Neural crest cell (in vitro differentiated cells): ENCODE data around the gene CGNL1. TPM values are rescaled to one million over a fixed set of nuclear protein-coding genes. Genes with fewer than 3 reads are reported as not detected.

Source experiments
- DNase-seq: peaks from one replicate; pipeline ENCODE4 v3.0.0; 2021; ENCODE audit warnings: low read depth, mixed read lengths, low spot score
- H3K27ac Mint-ChIP-seq: one replicate; pipeline ENCODE4 v1.8.0; 2021; ENCODE audit warnings: mild to moderate bottlenecking, mixed read lengths; ENCODE audit not compliant: unreplicated experiment
- H3K27me3 Mint-ChIP-seq: 2 replicates; pipeline ENCODE4 v1.8.0; 2021; ENCODE audit warnings: low read depth, mild to moderate bottlenecking, mixed read lengths
- H3K36me3 Mint-ChIP-seq: 2 replicates; pipeline ENCODE4 v1.8.0; 2021; ENCODE audit warnings: low read depth, mild to moderate bottlenecking, mixed read lengths
- H3K4me1 Mint-ChIP-seq: 2 replicates; pipeline ENCODE4 v1.8.0; 2021; ENCODE audit warnings: mixed read lengths
- H3K4me3 Mint-ChIP-seq: one replicate; pipeline ENCODE4 v1.8.0; 2021; ENCODE audit warnings: mild to moderate bottlenecking, mixed read lengths
- H3K9me3 Mint-ChIP-seq: 2 replicates; pipeline ENCODE4 v1.8.0; 2021; ENCODE audit warnings: mixed read lengths
- CTCF ChIP-seq: fragments of 200-600 bp; sonication (generic); conservative IDR thresholded peaks from 2 replicates; pipeline ENCODE4 v1.5.0; 2021; ENCODE audit warnings: antibody characterized with exemption, mild to moderate bottlenecking
- total RNA-seq: library from RNA; stranded (reverse); gene quantifications from 2 replicates; pipeline ENCODE4 v1.2.1, GENCODE V29; 2021

CGNL1 gene
- total RNA-seq, 1 donor from 2014 or later = 1.2 TPM

DNA sequence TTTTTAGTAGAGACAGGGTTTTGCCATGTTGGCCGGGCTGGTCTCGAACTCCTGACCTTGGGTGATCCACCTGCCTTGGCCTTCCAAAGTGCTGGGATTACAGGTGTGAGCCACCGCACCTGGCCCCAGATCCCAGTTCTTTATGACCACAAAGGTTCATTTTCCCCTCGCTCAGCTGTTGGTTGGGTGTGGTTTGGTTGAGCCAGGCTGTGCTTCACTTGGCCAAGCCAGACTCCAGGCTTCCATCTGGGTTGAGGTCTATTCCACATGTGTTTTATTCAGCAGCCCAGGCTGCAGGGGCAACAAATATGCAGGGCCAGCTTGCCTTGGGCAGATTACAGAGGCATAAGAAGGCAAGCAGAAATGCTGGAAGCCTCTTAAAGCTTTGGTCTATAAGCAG is 13.7 kb downstream of the CGNL1 start:
- peaks cover 23% of the 10 kb centered on the region for H3K4me1 Mint-ChIP-seq
- H3K36me3 Mint-ChIP-seq = no peaks in the 10 kb centered on the region
- no peak for TF ChIP-seq CTCF
- H3K9me3 Mint-ChIP-seq = no peaks in the 10 kb centered on the region
- no peak overlapping the region for H3K27ac Mint-ChIP-seq
- H3K27me3 Mint-ChIP-seq = no peaks in the 10 kb centered on the region
- no peak for DNase-seq
- no peak overlapping the region for H3K4me3 Mint-ChIP-seq

GRCh38 chr15:57390583-57390982 is 14.3 kb downstream of the CGNL1 start:
- no peaks in the 10 kb centered on the region for H3K36me3 Mint-ChIP-seq
- H3K27ac Mint-ChIP-seq = no peak overlapping the region
- DNase-seq = no peak
- no peak for TF ChIP-seq CTCF
- H3K9me3 Mint-ChIP-seq = no peaks in the 10 kb centered on the region
- no peak overlapping the region for H3K4me3 Mint-ChIP-seq
- H3K27me3 Mint-ChIP-seq = no peaks in the 10 kb centered on the region
- H3K4me1 Mint-ChIP-seq = peaks cover 29% of the 10 kb centered on the region

DNA sequence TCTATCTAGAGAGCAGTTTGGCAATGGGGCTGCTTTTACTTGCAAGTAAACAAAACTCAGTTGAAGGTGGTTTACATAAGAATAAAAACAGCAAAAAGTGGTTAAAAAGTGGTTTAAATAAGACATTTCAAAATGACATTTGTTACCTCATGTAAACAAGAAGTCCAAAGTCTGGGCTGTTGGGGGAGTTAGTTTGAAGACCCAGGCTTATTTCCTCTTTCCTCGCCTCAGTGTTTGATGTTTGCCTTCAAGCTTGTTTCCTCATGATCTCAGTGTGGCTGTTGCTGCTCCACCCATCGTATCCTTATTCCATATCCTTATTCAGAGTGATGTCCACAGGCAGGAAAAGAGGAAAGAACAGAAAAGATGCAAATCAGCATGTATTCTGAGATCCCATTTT is 15.2 kb downstream of the CGNL1 start:
- DNase-seq = no peak
- Mint-ChIP-seq H3K9me3 (no peaks in the 10 kb centered on the region), H3K27ac (no peak overlapping the region), H3K4me1 (peaks cover 29% of the 10 kb centered on the region), H3K36me3 (no peaks in the 10 kb centered on the region), H3K27me3 (no peaks in the 10 kb centered on the region), H3K4me3 (no peak overlapping the region)
- TF ChIP-seq CTCF = no peak

GRCh38 chr15:57393061-57393460 is 16.8 kb downstream of the CGNL1 start:
- Mint-ChIP-seq H3K27ac (no peak overlapping the region), H3K36me3 (no peaks in the 10 kb centered on the region), H3K4me1 (peaks cover 18% of the 10 kb centered on the region), H3K27me3 (no peaks in the 10 kb centered on the region), H3K9me3 (no peaks in the 10 kb centered on the region), H3K4me3 (no peak overlapping the region)
- no peak for TF ChIP-seq CTCF
- DNase-seq = no peak

GRCh38 chr15:57395292-57395691 is 19.0 kb downstream of the CGNL1 start:
- Mint-ChIP-seq H3K9me3 (no peaks in the 10 kb centered on the region), H3K4me3 (no peak overlapping the region), H3K27me3 (no peaks in the 10 kb centered on the region), H3K36me3 (no peaks in the 10 kb centered on the region), H3K27ac (no peak overlapping the region), H3K4me1 (peaks cover 16% of the 10 kb centered on the region)
- no peak for DNase-seq
- no peak for TF ChIP-seq CTCF

DNA sequence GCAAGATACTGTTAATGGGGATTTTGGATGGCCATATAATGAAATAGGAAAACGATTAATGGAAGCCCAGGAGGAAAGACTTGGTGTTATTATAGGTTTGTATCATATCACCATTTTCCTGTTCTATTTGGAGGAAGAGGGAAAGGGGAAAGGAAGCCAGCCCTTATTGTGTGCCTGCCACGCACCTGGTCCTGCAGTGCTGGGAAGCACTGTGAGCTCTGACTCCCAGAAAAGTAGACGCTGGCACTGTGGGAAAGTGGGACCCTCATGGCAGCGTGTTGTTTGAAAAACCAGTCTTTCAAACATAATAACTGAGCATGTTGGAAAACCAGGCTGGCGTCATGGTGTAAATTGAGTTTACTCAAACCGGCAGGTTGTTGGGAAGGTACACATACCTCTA is 22.0 kb downstream of the CGNL1 start:
- DNase-seq = no peak

More for the DNA sequence above, 22.0 kb downstream of the CGNL1 start:
- TF ChIP-seq CTCF = no peak
- Mint-ChIP-seq H3K4me1 (peaks cover 10% of the 10 kb centered on the region), H3K27ac (no peak overlapping the region), H3K27me3 (no peaks in the 10 kb centered on the region), H3K9me3 (no peaks in the 10 kb centered on the region), H3K4me3 (no peak overlapping the region), H3K36me3 (no peaks in the 10 kb centered on the region)
